Uterus (tissue), 4 donors: ENCODE data around the gene HOXB2. TPM values are rescaled to one million over a fixed set of nuclear protein-coding genes. Genes with fewer than 3 reads are reported as not detected.

Source experiments
- DNase-seq, 2 donors: peaks; one replicate each; pipeline ENCODE4 v3.0.0-alpha.2; 2019 to 2020
- H3K27ac ChIP-seq, 2 donors: fragments of 200-600 bp; sonication (generic); 1 replicate in 1 of 2; 2 replicates in 1 of 2; pipeline ENCODE4 v1.5.1; 2016 to 2018
- H3K27me3 ChIP-seq, 2 donors: fragments of 200-600 bp; sonication (generic); one replicate each; pipeline ENCODE4 v1.5.1; 2018 to 2019; ENCODE audit warnings: control low read depth in 1 of 2
- H3K36me3 ChIP-seq, 2 donors: fragments of 200-600 bp; sonication (generic); one replicate each; pipeline ENCODE4 v1.5.1; 2019; ENCODE audit warnings: control low read depth in 1 of 2
- H3K4me1 ChIP-seq, 2 donors: fragments of 200-600 bp; sonication (generic); one replicate each; pipeline ENCODE4 v1.5.1; 2018 to 2019; ENCODE audit warnings: control low read depth in 1 of 2
- H3K4me3 ChIP-seq, 2 donors: fragments of 200-600 bp; sonication (generic); 1 replicate in 1 of 2; 2 replicates in 1 of 2; pipeline ENCODE4 v1.5.1; 2018 to 2019; ENCODE audit warnings: mild to moderate bottlenecking in 1 of 2
- H3K9me3 ChIP-seq, 2 donors: fragments of 200-600 bp; sonication (generic); one replicate each; pipeline ENCODE4 v1.5.1; 2019; ENCODE audit warnings: control low read depth in 1 of 2
- POLR2A ChIP-seq, 2 donors: fragments of 450-650 bp; IDR thresholded peaks; one replicate each; pipeline ENCODE4 v1.6.1; 2016; ENCODE audit warnings: antibody characterized with exemption in 2 of 2, mild to moderate bottlenecking in 1 of 2, moderate library complexity in 1 of 2
- intact Hi-C: fragments of 100-400 bp; cut with DNase I; formaldehyde crosslinking; loops from one replicate; pipeline ENCODE4 v1.15.1; 2023; ENCODE audit warnings: low total_unique reads
- total RNA-seq, 4 donors: library from RNA; depleted of rRNA in 3 of 4; stranded (reverse); fragments of >200 nt in 3 of 4; gene quantifications; one replicate each; pipeline versions ENCODE4 v1.1.0 to v1.2.4, GENCODE V29; 2014 to 2023
- TF ChIP-seq, protein P1 (sequence below), 4 experiments: fragments of 200-600 bp in 2 of 4; fragments of 450-650 bp in 2 of 4; sonication (generic) in 2 of 4; IDR thresholded peaks; one replicate each; pipeline ENCODE4 v1.5.1; 2016 to 2019; ENCODE audit warnings: antibody characterized with exemption in 4 of 4, mild to moderate bottlenecking in 2 of 4, moderate library complexity in 1 of 4
- donor health status: DM: yes; HTN: yes; CAD: no.

The HOXB2 gene
- total RNA-seq, 4 donors from 2014 or later = 4.6 to 24.4 (median 17.4) TPM

- no peaks in the 10 kb centered on the region for H3K27me3 ChIP-seq
- intact Hi-C loops = no loop called here
- DNase-seq = peak in 1 of 2 donors; percentile 32
These were observed 2.7 kb downstream of the HOXB2 start for GRCh38 chr17:48542114-48542656.

DNA sequence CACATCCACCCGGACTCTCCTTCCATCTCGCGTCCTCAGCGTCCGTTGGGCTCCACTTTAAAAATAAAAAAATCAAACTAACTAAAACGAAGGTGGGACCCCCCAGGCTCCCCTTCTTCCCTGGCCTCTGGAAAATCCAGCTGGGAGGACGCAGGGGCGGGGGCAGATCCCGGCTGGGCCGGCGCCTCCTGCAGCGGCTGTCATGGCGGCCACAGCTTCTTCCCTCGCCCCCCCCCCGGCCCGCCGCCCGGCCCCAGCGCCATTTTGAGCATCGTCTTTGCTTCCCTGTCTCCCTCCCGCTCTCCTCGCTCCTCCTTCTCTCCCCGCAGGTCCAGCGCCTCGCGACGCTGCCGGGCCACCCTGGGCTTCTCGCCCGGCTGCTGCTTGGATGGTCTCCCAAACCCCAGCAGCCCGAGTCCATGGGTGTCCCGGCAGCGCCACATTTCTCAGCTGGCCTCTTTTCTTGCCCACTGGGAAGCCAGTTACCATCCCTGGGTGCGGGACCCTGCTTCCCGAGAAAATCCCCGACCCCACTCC is 3.3 kb downstream of the HOXB2 start:
- TF ChIP-seq, protein P1, sequence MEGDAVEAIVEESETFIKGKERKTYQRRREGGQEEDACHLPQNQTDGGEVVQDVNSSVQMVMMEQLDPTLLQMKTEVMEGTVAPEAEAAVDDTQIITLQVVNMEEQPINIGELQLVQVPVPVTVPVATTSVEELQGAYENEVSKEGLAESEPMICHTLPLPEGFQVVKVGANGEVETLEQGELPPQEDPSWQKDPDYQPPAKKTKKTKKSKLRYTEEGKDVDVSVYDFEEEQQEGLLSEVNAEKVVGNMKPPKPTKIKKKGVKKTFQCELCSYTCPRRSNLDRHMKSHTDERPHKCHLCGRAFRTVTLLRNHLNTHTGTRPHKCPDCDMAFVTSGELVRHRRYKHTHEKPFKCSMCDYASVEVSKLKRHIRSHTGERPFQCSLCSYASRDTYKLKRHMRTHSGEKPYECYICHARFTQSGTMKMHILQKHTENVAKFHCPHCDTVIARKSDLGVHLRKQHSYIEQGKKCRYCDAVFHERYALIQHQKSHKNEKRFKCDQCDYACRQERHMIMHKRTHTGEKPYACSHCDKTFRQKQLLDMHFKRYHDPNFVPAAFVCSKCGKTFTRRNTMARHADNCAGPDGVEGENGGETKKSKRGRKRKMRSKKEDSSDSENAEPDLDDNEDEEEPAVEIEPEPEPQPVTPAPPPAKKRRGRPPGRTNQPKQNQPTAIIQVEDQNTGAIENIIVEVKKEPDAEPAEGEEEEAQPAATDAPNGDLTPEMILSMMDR (IDR thresholded peaks at IDR 0.05) = no peak
- peak in 1 of 2 donors; percentile 8 for TF ChIP-seq POLR2A (IDR thresholded peaks at IDR 0.05)
- intact Hi-C loops = no loop called here
- peak; percentile 57 to 83 for DNase-seq
- Histone ChIP-seq H3K4me3 (peak overlapping the region; percentile 55 to 64), H3K9me3 (no peaks in the 10 kb centered on the region), H3K27me3 (no peaks in the 10 kb centered on the region), H3K27ac (peak overlapping the region; percentile 93 to 97), H3K36me3 (no peaks in the 10 kb centered on the region), H3K4me1 (peaks cover 10 to 12% of the 10 kb centered on the region in 2 donors)

More at GRCh38 chr17:48542114-48542656, 2.7 kb downstream of the HOXB2 start:
- Histone ChIP-seq H3K36me3 (no peaks in the 10 kb centered on the region), H3K4me1 (peaks cover 10 to 12% of the 10 kb centered on the region in 2 donors), H3K9me3 (no peaks in the 10 kb centered on the region), H3K4me3 (peak overlapping the region; percentile 55 to 64), H3K27ac (peak overlapping the region; percentile 93 to 97)
- no peak for TF ChIP-seq POLR2A (IDR thresholded peaks at IDR 0.05)
- TF ChIP-seq, protein P1 (IDR thresholded peaks at IDR 0.05) = no peak

GRCh38 chr17:48541036-48541576 is 3.8 kb downstream of the HOXB2 start:
- intact Hi-C loops = no loop called here
- H3K4me3 ChIP-seq = peak overlapping the region; percentile 55 to 64
- TF ChIP-seq POLR2A (IDR thresholded peaks at IDR 0.05) = no peak
- TF ChIP-seq, protein P1 (IDR thresholded peaks at IDR 0.05) = no peak
- peak overlapping the region; percentile 93 to 97 for H3K27ac ChIP-seq
- DNase-seq = peak in 1 of 2 donors; percentile 31
- H3K27me3 ChIP-seq = no peaks in the 10 kb centered on the region
- H3K4me1 ChIP-seq = peaks cover 10 to 12% of the 10 kb centered on the region in 2 donors
- H3K36me3 ChIP-seq = no peaks in the 10 kb centered on the region
- H3K9me3 ChIP-seq = no peaks in the 10 kb centered on the region

DNA sequence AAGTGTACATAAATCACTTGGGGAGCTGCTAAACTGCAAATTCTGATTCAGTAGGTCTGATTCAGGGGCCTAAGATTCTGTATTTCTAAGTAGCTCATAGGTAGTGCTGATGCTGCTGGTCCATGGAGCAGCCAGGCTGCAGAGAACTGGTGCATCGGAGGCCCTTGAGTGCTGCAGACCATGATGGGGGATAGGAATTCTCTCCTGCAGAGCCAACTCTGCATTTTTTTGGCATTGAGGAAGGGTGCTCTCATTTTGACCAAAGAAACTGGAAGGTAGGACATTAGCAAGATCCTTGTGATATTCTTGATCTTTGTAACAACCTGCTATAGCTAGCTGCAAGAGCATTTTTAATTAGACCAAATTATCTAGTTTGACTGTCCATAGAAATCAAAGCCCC is 4.7 kb downstream of the HOXB2 start:
- DNase-seq = no peak
- Histone ChIP-seq H3K9me3 (no peaks in the 10 kb centered on the region), H3K4me3 (no peak overlapping the region), H3K27ac (no peak overlapping the region), H3K36me3 (no peaks in the 10 kb centered on the region), H3K4me1 (peaks cover 3 to 4% of the 10 kb centered on the region in 2 donors), H3K27me3 (no peaks in the 10 kb centered on the region)
- TF ChIP-seq, protein P1 (IDR thresholded peaks at IDR 0.05) = no peak
- TF ChIP-seq POLR2A (IDR thresholded peaks at IDR 0.05) = no peak
- intact Hi-C loops = no loop called here

- Histone ChIP-seq H3K4me3 (no peak overlapping the region), H3K27ac (peak overlapping the region in 1 of 2 donors; percentile 19), H3K9me3 (no peaks in the 10 kb centered on the region), H3K4me1 (no peaks in the 10 kb centered on the region), H3K27me3 (no peaks in the 10 kb centered on the region), H3K36me3 (no peaks in the 10 kb centered on the region)
- no peak for DNase-seq
- TF ChIP-seq, protein P1 (IDR thresholded peaks at IDR 0.05) = no peak
- TF ChIP-seq POLR2A (IDR thresholded peaks at IDR 0.05) = no peak
- intact Hi-C loops = no loop called here
These were observed 5.7 kb downstream of the HOXB2 start for GRCh38 chr17:48539177-48539576.
